ENCODE results near the gene HNRNPAB.
"Not testable (repeated sequence)": the region's sequence is repeated elsewhere in the genome, so short reads cannot be mapped to it uniquely, and the experiment has no call there.

The HNRNPAB gene

GRCh38 chr5:178198151-178198550 lies 6.2 kb upstream of the HNRNPAB start:
- DNase-seq: not testable (repeated sequence)

- no peak for DNase-seq
These were observed 5.6 kb upstream of the HNRNPAB start for GRCh38 chr5:178198706-178199105.

GRCh38 chr5:178199581-178200434 lies 4.5 kb upstream of the HNRNPAB start:
- DNase-seq: no peak

GRCh38 chr5:178201221-178201926 lies 3.0 kb upstream of the HNRNPAB start:
- no peak for DNase-seq

- DNase-seq: no peak
These were observed 2.5 kb upstream of the HNRNPAB start for GRCh38 chr5:178201927-178202235.

- no peak for DNase-seq
These were observed 1.8 kb upstream of the HNRNPAB start for GRCh38 chr5:178202541-178202940.

GRCh38 chr5:178203670-178204181 lies 607 bp upstream of the HNRNPAB start:
- DNase-seq: no peak

GRCh38 chr5:178204935-178205748 lies 809 bp downstream of the HNRNPAB start:
- DNase-seq: peak; percentile 55

- no peak for DNase-seq
These were observed 1.4 kb downstream of the HNRNPAB start for GRCh38 chr5:178205749-178206047.

GRCh38 chr5:178206166-178207101 lies 2.1 kb downstream of the HNRNPAB start:
- DNase-seq: no peak

GRCh38 chr5:178207183-178207916 lies 3.0 kb downstream of the HNRNPAB start:
- no peak for DNase-seq

GRCh38 chr5:178207917-178208280 lies 3.6 kb downstream of the HNRNPAB start:
- no peak for DNase-seq

- DNase-seq: no peak
These were observed 4.4 kb downstream of the HNRNPAB start for GRCh38 chr5:178208540-178209227.

GRCh38 chr5:178209334-178210072 lies 5.2 kb downstream of the HNRNPAB start:
- no peak for DNase-seq

GRCh38 chr5:178210073-178210535 lies 5.8 kb downstream of the HNRNPAB start:
- no peak for DNase-seq

GRCh38 chr5:178210686-178211085 lies 6.4 kb downstream of the HNRNPAB start:
- DNase-seq: no peak

- no peak for DNase-seq
These were observed 7.0 kb downstream of the HNRNPAB start for GRCh38 chr5:178211095-178212048.

- DNase-seq: no peak
These were observed 8.1 kb downstream of the HNRNPAB start for GRCh38 chr5:178212241-178213002.

Measured in NCI-H146 (cell line).